Natural killer cell (primary cell): ENCODE measurements around the gene DLK1. TPM values are rescaled to one million over a fixed set of nuclear protein-coding genes. Genes with fewer than 3 reads are reported as not detected.

Experiments used
- total RNA-seq, 4 donors: library from RNA; stranded (reverse); fragments of 120-200 nt in 1 of 4; gene quantifications; one replicate each; pipeline versions ENCODE4 v1.2.3 to v1.2.4, GENCODE V29; 2013 to 2022

The DLK1 gene
- total RNA-seq, 3 donors from 2014 or later (not counting 1 experiment from before 2014, with no cell fraction given) = not detected

Other genes with a start within 250 kb of the DLK1 start
- 1 to 10 TPM in 1 of 3 donors, under 1 TPM in 1, not detected in 1; 0.11 to 1.3 TPM for gene BEGAIN, start 139.5 kb upstream of the DLK1 start, total RNA-seq
- gene MEG3, start 99.2 kb downstream of the DLK1 start, total RNA-seq = 1 to 10 TPM; 1.0 to 6.6 (median 1.9) TPM
- gene RTL1, start 176.8 kb downstream of the DLK1 start, total RNA-seq = not detected